ENCODE results near the gene VAMP7.

The VAMP7 gene

GRCh38 chrX:155938132-155938531 lies 57.0 kb downstream of the VAMP7 start:
- TF ChIP-seq CTCF (IDR thresholded peaks at IDR 0.05; ENCODE audit: insufficient read depth, low read length, missing control alignments), result no peak
- no peak overlapping the region for H3K4me3 ChIP-seq (ENCODE audit: low read depth, low read length)
- ChIA-PET CTCF (no interaction called here), POLR2A (no interaction called here)
- DNase-seq (ENCODE audit: low read depth, low spot score), result no peak

- POLR2A ChIA-PET, result no interaction called here
These were observed 68.0 kb downstream of the VAMP7 start for GRCh38 chrX:155949098-155949497.

GRCh38 chrX:155951237-155951789 lies 70.2 kb downstream of the VAMP7 start:
- no peak for TF ChIP-seq CTCF (IDR thresholded peaks at IDR 0.05; ENCODE audit: insufficient read depth, low read length, missing control alignments)
- ChIA-PET CTCF (no interaction called here), POLR2A (no interaction called here)
- no peak overlapping the region for H3K4me3 ChIP-seq (ENCODE audit: low read depth, low read length)
- no peak for DNase-seq (ENCODE audit: low read depth, low spot score)

More at GRCh38 chrX:155949098-155949497, 68.0 kb downstream of the VAMP7 start:
- CTCF ChIA-PET, result no interaction called here
- DNase-seq (ENCODE audit: low read depth, low spot score), result no peak
- H3K4me3 ChIP-seq (ENCODE audit: low read depth, low read length), result no peak overlapping the region
- TF ChIP-seq CTCF (IDR thresholded peaks at IDR 0.05; ENCODE audit: insufficient read depth, low read length, missing control alignments), result no peak

GRCh38 chrX:155953055-155953454 lies 71.9 kb downstream of the VAMP7 start:
- no peak overlapping the region for H3K4me3 ChIP-seq (ENCODE audit: low read depth, low read length)
- POLR2A ChIA-PET, result no interaction called here
- TF ChIP-seq CTCF (IDR thresholded peaks at IDR 0.05; ENCODE audit: insufficient read depth, low read length, missing control alignments), result no peak
- DNase-seq (ENCODE audit: low read depth, low spot score), result no peak
- CTCF ChIA-PET, result no interaction called here

- H3K4me3 ChIP-seq (ENCODE audit: low read depth, low read length), result no peak overlapping the region
- DNase-seq (ENCODE audit: low read depth, low spot score), result no peak
- no peak for TF ChIP-seq CTCF (IDR thresholded peaks at IDR 0.05; ENCODE audit: insufficient read depth, low read length, missing control alignments)
- CTCF ChIA-PET, result no interaction called here
- POLR2A ChIA-PET, result no interaction called here
These were observed 73.6 kb downstream of the VAMP7 start for GRCh38 chrX:155954793-155955192.

GRCh38 chrX:155956099-155956498 lies 75.0 kb downstream of the VAMP7 start:
- no peak for TF ChIP-seq CTCF (IDR thresholded peaks at IDR 0.05; ENCODE audit: insufficient read depth, low read length, missing control alignments)
- H3K4me3 ChIP-seq (ENCODE audit: low read depth, low read length), result no peak overlapping the region
- CTCF ChIA-PET, result no interaction called here
- DNase-seq (ENCODE audit: low read depth, low spot score), result no peak
- POLR2A ChIA-PET, result no interaction called here

All from AG04449 (cell line).